HG03354 (cell line): Measurements from ENCODE around the gene ABCA7.

ENCODE experiments used
- ATAC-seq: cut with Tn5 transposase; IDR thresholded peaks from one replicate; pipeline ENCODE4 v1.9.1; 2021; ENCODE audit warnings: mild to moderate bottlenecking; ENCODE audit not compliant: unreplicated experiment, poor library complexity, severe bottlenecking

Gene ABCA7

DNA sequence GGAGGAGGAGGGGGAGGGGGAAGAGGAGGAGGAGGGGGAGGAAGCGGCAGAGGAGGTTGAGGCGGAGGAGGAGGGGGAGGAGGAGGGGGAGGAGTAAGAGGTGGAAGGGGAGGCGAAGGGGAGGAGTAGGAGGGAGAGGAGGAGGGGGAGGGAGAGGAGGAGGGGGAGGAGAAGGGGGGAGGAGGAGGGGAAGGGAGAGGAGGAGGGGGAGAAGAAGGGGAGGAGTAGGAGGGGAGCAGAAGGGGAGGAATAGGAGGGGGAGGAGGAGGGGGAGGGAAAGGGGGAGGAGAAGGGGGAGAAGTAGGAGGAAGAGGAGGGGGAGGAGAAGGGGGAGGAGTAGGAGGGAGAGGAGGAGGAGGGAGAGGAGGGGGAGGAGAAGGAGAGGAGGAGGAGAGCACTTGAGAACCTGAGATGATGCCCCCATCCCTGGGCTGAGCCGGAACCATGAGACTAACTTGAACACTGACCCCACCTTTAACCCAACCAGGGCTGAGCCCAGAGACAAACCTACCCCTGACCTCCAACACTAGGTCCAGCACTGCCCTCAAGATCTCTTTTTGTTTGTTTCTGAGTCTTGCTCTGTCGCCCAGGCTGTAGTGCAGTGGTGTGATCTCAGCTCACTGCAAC lies 12.6 kb downstream of the ABCA7 start:
- ATAC-seq: no peak

DNA sequence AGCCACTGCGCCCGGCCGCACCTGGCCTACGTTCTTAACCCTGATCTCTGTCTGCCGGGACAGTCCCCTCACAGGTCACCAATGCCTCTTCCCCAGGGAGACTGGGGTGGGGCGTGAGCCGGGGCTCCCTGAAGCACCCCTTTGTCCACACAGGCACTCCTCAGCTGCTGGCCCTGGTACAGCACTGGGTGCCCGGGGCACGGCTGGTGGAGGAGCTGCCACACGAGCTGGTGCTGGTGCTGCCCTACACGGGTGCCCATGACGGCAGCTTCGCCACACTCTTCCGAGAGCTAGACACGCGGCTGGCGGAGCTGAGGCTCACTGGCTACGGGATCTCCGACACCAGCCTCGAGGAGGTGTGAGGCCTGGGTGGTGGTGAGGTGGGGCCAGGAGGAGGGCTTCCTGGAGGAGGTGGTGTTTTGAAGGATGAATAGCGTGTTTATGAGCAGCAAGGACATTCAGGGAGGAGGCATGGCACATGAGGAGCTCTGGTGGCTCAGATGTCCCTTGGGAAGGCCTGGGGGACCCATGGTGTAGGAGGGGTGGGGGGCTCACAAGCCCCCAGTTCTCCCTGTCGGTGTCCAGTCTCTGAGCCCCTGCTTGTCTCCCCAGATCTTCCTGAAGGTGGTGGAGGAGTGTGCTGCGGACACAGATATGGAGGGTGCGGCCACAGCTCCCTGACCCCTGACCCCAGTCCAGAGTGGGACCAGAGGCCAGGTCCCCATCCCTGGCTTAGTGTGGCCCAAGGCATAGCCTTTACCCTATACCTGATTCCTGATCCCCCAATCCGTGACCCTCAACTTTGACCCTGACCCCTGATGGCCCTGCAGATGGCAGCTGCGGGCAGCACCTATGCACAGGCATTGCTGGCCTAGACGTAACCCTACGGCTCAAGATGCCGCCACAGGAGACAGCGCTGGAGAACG lies 13.5 kb downstream of the ABCA7 start:
- no peak for ATAC-seq

DNA sequence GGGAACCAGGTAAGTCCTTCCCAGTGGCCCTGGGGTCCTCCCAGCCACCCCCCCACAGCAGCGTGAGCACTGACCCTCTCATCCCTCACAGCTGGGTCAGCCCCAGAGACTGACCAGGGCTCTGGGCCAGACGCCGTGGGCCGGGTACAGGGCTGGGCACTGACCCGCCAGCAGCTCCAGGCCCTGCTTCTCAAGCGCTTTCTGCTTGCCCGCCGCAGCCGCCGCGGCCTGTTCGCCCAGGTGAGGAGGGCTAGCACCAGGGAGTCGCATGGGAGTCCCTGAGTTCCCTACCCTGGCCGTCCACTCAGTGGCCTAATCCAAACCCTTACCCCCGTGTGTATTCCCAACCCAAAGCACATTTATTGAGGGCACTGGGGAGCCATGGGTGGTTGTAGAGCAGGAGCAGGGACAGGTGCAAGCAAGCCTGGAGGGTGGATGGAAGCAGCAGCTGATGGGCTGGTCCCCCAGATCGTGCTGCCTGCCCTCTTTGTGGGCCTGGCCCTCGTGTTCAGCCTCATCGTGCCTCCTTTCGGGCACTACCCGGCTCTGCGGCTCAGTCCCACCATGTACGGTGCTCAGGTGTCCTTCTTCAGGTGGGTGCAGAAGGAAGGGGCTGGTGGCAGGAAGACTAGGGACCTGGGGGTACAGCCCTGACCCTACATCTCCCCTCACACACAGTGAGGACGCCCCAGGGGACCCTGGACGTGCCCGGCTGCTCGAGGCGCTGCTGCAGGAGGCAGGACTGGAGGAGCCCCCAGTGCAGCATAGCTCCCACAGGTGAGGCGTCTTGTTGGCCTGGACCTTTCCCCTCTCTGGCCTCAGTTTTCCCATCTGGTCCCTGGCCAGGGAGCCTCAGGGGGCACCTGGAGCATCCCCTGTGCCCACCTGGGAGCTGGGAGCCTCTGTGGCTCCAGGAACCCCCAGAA lies 14.5 kb downstream of the ABCA7 start:
- no peak for ATAC-seq

- no peak for ATAC-seq
These were observed 15.1 kb downstream of the ABCA7 start for GRCh38 chr19:1055028-1055425.

DNA sequence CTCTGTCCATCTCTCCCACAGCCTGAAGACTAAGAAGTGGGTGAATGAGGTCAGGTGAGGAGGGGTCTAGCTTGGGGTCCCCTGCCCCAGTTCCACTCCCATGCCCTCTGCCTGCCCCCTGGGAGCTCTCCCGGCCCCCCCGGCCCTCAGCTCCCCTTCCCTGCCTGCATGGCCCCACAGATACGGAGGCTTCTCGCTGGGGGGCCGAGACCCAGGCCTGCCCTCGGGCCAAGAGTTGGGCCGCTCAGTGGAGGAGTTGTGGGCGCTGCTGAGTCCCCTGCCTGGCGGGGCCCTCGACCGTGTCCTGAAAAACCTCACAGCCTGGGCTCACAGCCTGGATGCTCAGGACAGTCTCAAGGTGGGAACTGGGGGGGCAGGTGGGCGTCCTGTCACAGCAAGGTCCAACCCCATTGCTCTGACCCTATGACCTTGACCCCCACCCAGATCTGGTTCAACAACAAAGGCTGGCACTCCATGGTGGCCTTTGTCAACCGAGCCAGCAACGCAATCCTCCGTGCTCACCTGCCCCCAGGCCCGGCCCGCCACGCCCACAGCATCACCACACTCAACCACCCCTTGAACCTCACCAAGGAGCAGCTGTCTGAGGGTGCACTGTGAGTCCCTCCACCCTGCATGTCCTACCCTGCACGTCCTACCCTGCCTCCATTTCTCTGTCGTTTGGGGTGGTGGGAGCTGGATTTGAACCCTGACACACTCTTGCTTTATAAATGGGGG lies 16.1 kb downstream of the ABCA7 start:
- no peak for ATAC-seq

DNA sequence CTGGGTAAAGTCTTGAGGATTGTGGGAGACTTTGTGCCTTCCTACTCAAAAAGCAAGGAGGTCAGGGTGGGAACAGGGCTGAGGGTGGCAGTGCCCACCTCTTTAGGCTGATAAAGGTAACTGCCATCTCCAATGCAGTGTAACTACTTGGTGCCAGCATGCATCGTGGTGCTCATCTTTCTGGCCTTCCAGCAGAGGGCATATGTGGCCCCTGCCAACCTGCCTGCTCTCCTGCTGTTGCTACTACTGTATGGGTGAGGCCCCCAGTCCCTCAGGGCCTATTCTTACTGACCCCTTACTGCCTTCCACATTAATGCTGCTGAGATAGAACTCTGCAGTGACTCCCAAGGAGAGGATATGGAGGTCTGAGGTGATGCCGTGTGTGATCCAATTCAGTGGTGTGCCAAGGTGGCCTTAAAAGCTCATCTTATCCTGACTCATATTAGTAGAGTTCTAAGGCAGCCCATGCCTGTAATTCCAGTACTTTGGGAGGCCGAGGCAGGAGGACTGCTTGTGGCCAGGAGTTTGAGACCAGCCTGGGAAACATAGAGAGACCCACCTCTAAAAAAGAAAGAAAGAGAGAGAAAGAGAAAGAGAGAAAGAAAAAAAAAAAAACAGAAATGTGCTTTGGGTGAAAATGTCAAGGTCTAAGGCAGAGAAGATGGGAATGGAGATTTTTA lies 17.4 kb downstream of the ABCA7 start:
- ATAC-seq: no peak

- ATAC-seq: no peak
These were observed 18.2 kb downstream of the ABCA7 start for GRCh38 chr19:1058112-1058511.

- ATAC-seq: no peak
These were observed 20.8 kb downstream of the ABCA7 start for GRCh38 chr19:1060689-1061088.

DNA sequence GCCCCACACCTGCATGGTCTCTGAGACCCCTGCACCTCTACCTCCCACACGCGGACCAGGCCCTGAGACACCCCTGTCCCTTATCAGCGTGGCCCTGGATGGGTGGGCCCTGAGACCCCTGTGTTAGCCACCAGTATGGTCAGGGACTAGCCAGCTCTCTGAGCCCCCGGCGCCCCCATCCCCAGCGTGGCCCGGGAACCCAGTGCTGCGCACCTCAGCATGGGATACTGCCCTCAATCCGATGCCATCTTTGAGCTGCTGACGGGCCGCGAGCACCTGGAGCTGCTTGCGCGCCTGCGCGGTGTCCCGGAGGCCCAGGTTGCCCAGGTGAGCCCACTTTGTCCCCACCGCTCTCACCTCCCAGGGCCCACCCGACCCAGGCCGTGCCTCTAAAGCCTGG lies 22.1 kb downstream of the ABCA7 start:
- ATAC-seq: no peak

- no peak for ATAC-seq
These were observed 22.6 kb downstream of the ABCA7 start for GRCh38 chr19:1062387-1063029.

DNA sequence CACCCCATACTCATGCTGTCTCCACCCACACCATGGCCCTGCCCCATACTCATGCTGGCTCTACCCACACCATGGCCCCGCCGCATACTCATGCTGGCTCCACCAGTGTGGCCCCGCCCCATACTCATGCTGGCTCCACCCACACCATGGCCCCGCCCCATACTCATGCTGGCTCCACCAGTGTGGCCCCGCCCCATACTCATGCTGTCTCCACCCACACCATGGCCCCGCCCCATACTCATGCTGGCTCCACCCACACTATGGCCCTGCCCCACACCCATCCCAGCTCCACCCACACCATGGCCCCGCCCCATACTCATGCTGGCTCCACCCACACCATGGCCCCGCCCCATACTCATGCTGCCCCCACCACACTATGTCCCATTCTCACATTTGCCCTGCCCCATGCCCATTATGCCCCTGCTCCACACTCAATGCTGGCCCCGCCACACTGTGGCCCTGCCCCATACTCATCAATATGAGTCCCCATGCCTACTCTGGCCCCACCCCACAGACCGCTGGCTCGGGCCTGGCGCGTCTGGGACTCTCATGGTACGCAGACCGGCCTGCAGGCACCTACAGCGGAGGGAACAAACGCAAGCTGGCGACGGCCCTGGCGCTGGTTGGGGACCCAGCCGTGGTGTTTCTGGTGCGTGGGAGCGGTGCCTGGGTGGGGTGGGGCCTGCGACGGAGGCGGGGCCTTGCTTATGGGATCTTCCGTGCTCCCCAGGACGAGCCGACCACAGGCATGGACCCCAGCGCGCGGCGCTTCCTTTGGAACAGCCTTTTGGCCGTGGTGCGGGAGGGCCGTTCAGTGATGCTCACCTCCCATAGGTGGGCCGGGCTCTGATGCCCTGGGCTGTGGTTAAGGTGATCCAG lies 23.4 kb downstream of the ABCA7 start:
- ATAC-seq: no peak

GRCh38 chr19:1063909-1064660 lies 24.2 kb downstream of the ABCA7 start:
- no peak for ATAC-seq

DNA sequence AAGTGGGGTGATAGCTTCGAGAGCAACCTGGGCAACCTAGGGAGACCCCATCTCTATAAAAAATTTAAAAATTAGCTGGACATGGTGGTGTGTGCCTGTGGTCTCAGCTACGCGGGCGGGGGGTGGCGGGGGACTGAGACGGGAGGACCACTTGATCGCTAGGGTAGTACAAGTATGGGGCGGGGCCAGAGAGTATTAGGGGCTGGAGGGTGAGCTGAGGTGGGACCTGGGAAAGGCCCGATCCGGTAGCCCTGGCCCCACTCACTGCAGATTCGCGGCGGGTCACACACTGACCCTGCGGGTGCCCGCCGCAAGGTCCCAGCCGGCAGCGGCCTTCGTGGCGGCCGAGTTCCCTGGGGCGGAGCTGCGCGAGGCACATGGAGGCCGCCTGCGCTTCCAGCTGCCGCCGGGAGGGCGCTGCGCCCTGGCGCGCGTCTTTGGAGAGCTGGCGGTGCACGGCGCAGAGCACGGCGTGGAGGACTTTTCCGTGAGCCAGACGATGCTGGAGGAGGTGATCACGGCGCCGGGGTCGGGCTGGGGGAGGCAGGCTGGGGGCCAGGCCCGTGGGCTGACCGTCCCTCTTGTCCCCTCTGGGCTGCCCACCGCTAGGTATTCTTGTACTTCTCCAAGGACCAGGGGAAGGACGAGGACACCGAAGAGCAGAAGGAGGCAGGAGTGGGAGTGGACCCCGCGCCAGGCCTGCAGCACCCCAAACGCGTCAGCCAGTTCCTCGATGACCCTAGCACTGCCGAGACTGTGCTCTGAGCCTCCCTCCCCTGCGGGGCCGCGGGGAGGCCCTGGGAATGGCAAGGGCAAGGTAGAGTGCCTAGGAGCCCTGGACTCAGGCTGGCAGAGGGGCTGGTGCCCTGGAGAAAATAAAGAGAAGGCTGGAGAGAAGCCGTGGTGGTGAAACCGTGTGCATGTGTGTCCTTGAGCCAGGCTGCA lies 25.0 kb downstream of the ABCA7 start:
- no peak for ATAC-seq

- ATAC-seq: no peak
These were observed 25.8 kb downstream of the ABCA7 start for GRCh38 chr19:1065606-1066109.

GRCh38 chr19:1066251-1066747 lies 26.4 kb downstream of the ABCA7 start:
- no peak for ATAC-seq
